ENCODE results near the gene PRKCSH. TPM values are rescaled to one million over a fixed set of nuclear protein-coding genes. Genes with fewer than 3 reads are reported as not detected.

PRKCSH gene
- total RNA-seq, 1 donor from 2014 or later = 288 TPM

DNA sequence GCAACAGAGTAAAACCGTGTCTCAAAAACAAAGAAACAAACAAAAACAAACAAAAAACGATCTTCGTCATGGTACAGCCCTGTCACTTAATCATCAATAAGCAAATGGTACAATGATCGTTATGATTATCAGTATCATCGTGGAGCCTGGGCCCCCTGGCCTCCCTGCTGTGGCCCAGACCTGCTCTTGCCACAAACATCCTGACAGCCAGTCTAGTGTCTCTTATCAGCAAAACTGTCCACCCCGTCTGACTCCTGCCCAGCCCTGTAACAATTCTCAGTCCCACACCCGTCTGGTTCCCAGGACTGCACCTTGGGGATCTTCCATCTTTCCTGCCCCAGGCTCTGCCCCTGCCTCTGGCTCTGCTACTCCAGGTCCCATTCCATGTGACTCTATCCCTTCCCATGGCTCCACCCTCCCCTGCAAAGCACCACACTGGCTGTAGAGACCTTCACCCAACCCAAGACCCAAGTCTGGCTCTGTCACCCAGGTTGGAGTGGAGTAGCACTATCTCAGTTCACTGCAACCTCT lies 64.5 kb downstream of the PRKCSH start:
- H3K27me3 Mint-ChIP-seq = no peaks in the 10 kb centered on the region
- intact Hi-C loops (cut with micrococcal nuclease) = no loop called here
- no peak for DNase-seq
- no peak overlapping the region for H3K4me3 Mint-ChIP-seq
- peaks cover 12% of the 10 kb centered on the region for H3K4me1 Mint-ChIP-seq
- peaks cover 17% of the 10 kb centered on the region for H3K36me3 Mint-ChIP-seq (ENCODE audit: low read depth)
- no peak overlapping the region for H3K27ac Mint-ChIP-seq
- H3K9me3 Mint-ChIP-seq = no peaks in the 10 kb centered on the region

Other genes with a start within 250 kb of the PRKCSH start
- 3.0 and 3.3 TPM in 2 replicates for gene KANK2, start 238.1 kb upstream of the PRKCSH start, total RNA-seq
- gene ANGPTL8, start 196.0 kb upstream of the PRKCSH start, total RNA-seq = not detected in 2 replicates
- 1.2 and 2.2 TPM in 2 replicates for gene DOCK6, start 173.1 kb upstream of the PRKCSH start, total RNA-seq
- gene TSPAN16, start 139.5 kb upstream of the PRKCSH start, total RNA-seq = not detected in 2 replicates
- gene RAB3D, start 96.0 kb upstream of the PRKCSH start, total RNA-seq = 5.7 and 6.8 TPM in 2 replicates
- gene TMEM205, start 89.4 kb upstream of the PRKCSH start, total RNA-seq = 29.9 and 34.2 TPM in 2 replicates
- gene CCDC159, start 89.1 kb upstream of the PRKCSH start, total RNA-seq = 11.7 and 14.8 TPM in 2 replicates
- gene PLPPR2, start 80.2 kb upstream of the PRKCSH start, total RNA-seq = 2.3 TPM in 2 replicates
- 2.3 and 2.6 TPM in 2 replicates for gene SWSAP1, start 61.0 kb upstream of the PRKCSH start, total RNA-seq
- gene EPOR, start 51.3 kb upstream of the PRKCSH start, total RNA-seq = 7.2 and 7.7 TPM in 2 replicates
- not detected in 2 replicates for gene RGL3, start 16.3 kb upstream of the PRKCSH start, total RNA-seq
- 0.12 and 0.24 TPM in 2 replicates for gene ODAD3, start 514 bp upstream of the PRKCSH start, total RNA-seq
- gene ELAVL3, start 45.4 kb downstream of the PRKCSH start, total RNA-seq = 0.71 TPM in 1 of 2 replicates, not detected in the other
- 20.6 and 21.6 TPM in 2 replicates for gene ZNF653, start 70.2 kb downstream of the PRKCSH start, total RNA-seq
- 39.7 and 41.6 TPM in 2 replicates for gene ECSIT, start 93.5 kb downstream of the PRKCSH start, total RNA-seq
- gene CNN1, start 103.2 kb downstream of the PRKCSH start, total RNA-seq = not detected in 2 replicates
- 71.9 and 74.2 TPM in 2 replicates for gene ELOF1, start 123.6 kb downstream of the PRKCSH start, total RNA-seq
- 8.2 and 9.5 TPM in 2 replicates for gene ACP5, start 142.0 kb downstream of the PRKCSH start, total RNA-seq
- gene ZNF627, start 161.8 kb downstream of the PRKCSH start, total RNA-seq = 5.2 and 7.1 TPM in 2 replicates

Measured in activated CD4-positive, alpha-beta T cell treated with anti-CD3 and anti-CD28 coated beads, Interleukin-2, amount 10 ng/mL, durations not matched to agents 24 days and 14 days (primary cell).